Neural cell (in vitro differentiated cells): ENCODE data around the gene TELO2. TPM values are rescaled to one million over a fixed set of nuclear protein-coding genes. Genes with fewer than 3 reads are reported as not detected.

Experiments used
- H2AFZ ChIP-seq: fragments of 200-600, 300-800 bp; sonication (generic), shearing (Covaris generic); 2 replicates; pipeline ENCODE4 v1.6.0; 2014; ENCODE audit warnings: low read depth, mild to moderate bottlenecking, antibody characterized with exemption, low read length, moderate library complexity
- H3F3A ChIP-seq: fragments of 200-600 bp; shearing (Covaris generic); 2 replicates; pipeline ENCODE4 v1.6.1; 2016; ENCODE audit warnings: mild to moderate bottlenecking, moderate library complexity, mixed read lengths, antibody characterized with exemption, low read length; ENCODE audit not compliant: insufficient read depth, poor library complexity, severe bottlenecking
- H3K27ac ChIP-seq: fragments of 200-600, 300-800 bp; sonication (generic), shearing (Covaris generic); 2 replicates; pipeline ENCODE4 v1.5.1; 2014; ENCODE audit warnings: mild to moderate bottlenecking, low read length, moderate library complexity
- H3K27me3 ChIP-seq: fragments of 300-800, 200-600 bp; sonication (generic), shearing (Covaris generic); 2 replicates; pipeline ENCODE4 v1.6.0; 2014; ENCODE audit warnings: mild to moderate bottlenecking, low read depth, low read length, moderate library complexity; ENCODE audit not compliant: insufficient read depth
- H3K36me3 ChIP-seq: fragments of 300-800, 200-600 bp; sonication (generic), shearing (Covaris generic); 2 replicates; pipeline ENCODE4 v1.5.1; 2014; ENCODE audit warnings: mild to moderate bottlenecking, antibody characterized with exemption, low read length, moderate library complexity; ENCODE audit not compliant: insufficient read depth
- H3K4me2 ChIP-seq: fragments of 300-800, 200-600 bp; sonication (generic), shearing (Covaris generic); 2 replicates; pipeline ENCODE4 v1.6.0; 2014; ENCODE audit warnings: mild to moderate bottlenecking, low read length
- H3K4me3 ChIP-seq: fragments of 300-800, 200-600 bp; sonication (generic), shearing (Covaris generic); 2 replicates; pipeline ENCODE4 v1.5.1; 2014; ENCODE audit warnings: mild to moderate bottlenecking, low read length, moderate library complexity
- H3K79me2 ChIP-seq: fragments of 200-600 bp; shearing (Covaris generic); replicated peaks from 2 replicates; pipeline ENCODE4 v1.6.0; 2014; ENCODE audit warnings: mild to moderate bottlenecking, low read length, moderate library complexity; ENCODE audit not compliant: insufficient read depth
- H3K9ac ChIP-seq: fragments of 300-800, 200-600 bp; sonication (generic), shearing (Covaris generic); 2 replicates; pipeline ENCODE4 v1.6.1; 2016; ENCODE audit warnings: mild to moderate bottlenecking, low read length, mixed read lengths
- H3K9me2 ChIP-seq: fragments of 200-600 bp; shearing (Covaris generic); 2 replicates; pipeline ENCODE4 v1.6.1; 2016; ENCODE audit warnings: mild to moderate bottlenecking, low read length, mixed read lengths; ENCODE audit not compliant: insufficient read depth
- H3K9me3 ChIP-seq: fragments of 200-600, 300-800 bp; sonication (generic), shearing (Covaris generic); 2 replicates; pipeline ENCODE4 v1.6.1; 2016; ENCODE audit warnings: mild to moderate bottlenecking, mixed run types, low read length, moderate library complexity, mixed read lengths
- H4K20me1 ChIP-seq: fragments of 200-600 bp; shearing (Covaris generic); 2 replicates; pipeline ENCODE4 v1.6.1; 2016; ENCODE audit warnings: mild to moderate bottlenecking, mixed run types; ENCODE audit not compliant: insufficient read depth
- EP300 ChIP-seq: fragments of 450-650 bp; conservative IDR thresholded peaks from 2 replicates; pipeline ENCODE4 v1.6.1; 2014; ENCODE audit warnings: antibody characterized with exemption, mild to moderate bottlenecking, moderate library complexity; ENCODE audit not compliant: poor library complexity, severe bottlenecking
- EZH2 ChIP-seq: fragments of 200-600, 300-800 bp; shearing (Covaris generic), sonication (generic); IDR thresholded peaks from 2 replicates; pipeline ENCODE4 v1.6.1; 2014; ENCODE audit warnings: antibody characterized with exemption, low read length, borderline replicate concordance, mild to moderate bottlenecking; ENCODE audit not compliant: insufficient read depth, poor library complexity, severe bottlenecking
- MXI1 ChIP-seq: fragments of 450-650 bp; conservative IDR thresholded peaks from 2 replicates; pipeline ENCODE4 v1.6.1; 2014; ENCODE audit warnings: antibody characterized with exemption, mild to moderate bottlenecking; ENCODE audit not compliant: poor library complexity, severe bottlenecking
- POLR2AphosphoS5 ChIP-seq: IDR thresholded peaks from 2 replicates; pipeline ENCODE4 v1.6.1; 2012
- RAD21 ChIP-seq: fragments of 450-650 bp; conservative IDR thresholded peaks from 2 replicates; pipeline ENCODE4 v1.6.1; 2014; ENCODE audit warnings: antibody characterized with exemption, mild to moderate bottlenecking, moderate library complexity
- SMC3 ChIP-seq: fragments of 450-650 bp; conservative IDR thresholded peaks from 2 replicates; pipeline ENCODE4 v1.6.1; 2014; ENCODE audit warnings: antibody characterized with exemption, mild to moderate bottlenecking, moderate library complexity; ENCODE audit not compliant: poor library complexity
- TAF1 ChIP-seq: IDR thresholded peaks from 2 replicates; pipeline ENCODE4 v1.6.1; 2012; ENCODE audit warnings: low read depth
- polyA plus RNA-seq: library from polyadenylated mRNA; depleted of rRNA; stranded (reverse); fragments of >200 nt; gene quantifications from 2 replicates; pipeline ENCODE4 v1.2.3, GENCODE V29; 2014
- TF ChIP-seq, protein P1 (sequence below): IDR thresholded peaks from 2 replicates; pipeline ENCODE4 v1.6.1; 2012; ENCODE audit warnings: borderline replicate concordance
- TF ChIP-seq, protein P2 (sequence below): fragments of 450-650 bp; IDR thresholded peaks from 2 replicates; pipeline ENCODE4 v1.5.1; 2014; ENCODE audit warnings: antibody characterized with exemption, mild to moderate bottlenecking, moderate library complexity; ENCODE audit not compliant: poor library complexity, severe bottlenecking

TELO2 gene
- polyA plus RNA-seq, 1 donor from 2014 or later = 50.4 TPM

DNA sequence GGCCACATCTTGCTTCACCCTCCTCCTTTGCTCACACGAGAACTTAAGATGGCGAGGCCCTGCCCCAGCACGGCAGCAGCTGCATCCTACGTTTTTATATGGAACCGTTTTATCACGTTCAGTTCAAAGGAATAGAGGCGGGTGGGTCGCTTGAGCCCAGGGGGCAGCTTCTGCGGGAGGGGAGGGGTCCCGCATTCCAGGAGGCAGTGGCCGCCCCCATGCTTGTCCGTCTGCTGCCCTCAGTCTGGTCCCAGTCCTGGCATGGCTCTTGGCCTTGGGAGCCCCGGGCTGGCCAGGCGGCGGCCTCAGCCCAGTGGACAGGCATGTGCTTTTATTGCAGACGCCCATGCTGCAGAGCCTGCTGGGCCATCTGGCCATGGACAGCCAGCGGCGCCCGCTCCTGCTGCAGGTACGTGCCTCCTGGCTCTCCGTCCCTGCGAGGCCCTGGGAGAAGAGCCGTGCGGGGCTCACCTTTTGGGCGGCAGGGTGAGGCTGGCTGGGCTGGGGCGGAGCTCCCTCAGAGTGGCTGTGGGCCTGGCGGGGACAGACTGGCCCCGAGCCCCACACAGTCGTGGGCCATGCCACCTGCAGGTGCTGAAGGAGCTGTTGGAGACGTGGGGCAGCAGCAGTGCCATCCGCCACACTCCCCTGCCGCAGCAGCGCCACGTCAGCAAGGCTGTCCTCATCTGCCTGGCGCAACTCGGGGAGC lies 6.8 kb downstream of the TELO2 start:
- no peaks in the 10 kb centered on the region for H3K36me3 ChIP-seq

GRCh38 chr16:1500465-1501150 lies 7.4 kb downstream of the TELO2 start:
- no peaks in the 10 kb centered on the region for H3K9me3 ChIP-seq
- H3K79me2 ChIP-seq = no peaks in the 10 kb centered on the region
- H3K27me3 ChIP-seq = no peaks in the 10 kb centered on the region
- no peaks in the 10 kb centered on the region for H3F3A ChIP-seq
- H3K27ac ChIP-seq = no peak overlapping the region
- H3K9me2 ChIP-seq = no peaks in the 10 kb centered on the region
- H3K4me2 ChIP-seq = no peak overlapping the region
- H3K4me3 ChIP-seq = no peak overlapping the region
- no peaks in the 10 kb centered on the region for H4K20me1 ChIP-seq
- H3K36me3 ChIP-seq = no peaks in the 10 kb centered on the region
- TF ChIP-seq, protein P1, sequence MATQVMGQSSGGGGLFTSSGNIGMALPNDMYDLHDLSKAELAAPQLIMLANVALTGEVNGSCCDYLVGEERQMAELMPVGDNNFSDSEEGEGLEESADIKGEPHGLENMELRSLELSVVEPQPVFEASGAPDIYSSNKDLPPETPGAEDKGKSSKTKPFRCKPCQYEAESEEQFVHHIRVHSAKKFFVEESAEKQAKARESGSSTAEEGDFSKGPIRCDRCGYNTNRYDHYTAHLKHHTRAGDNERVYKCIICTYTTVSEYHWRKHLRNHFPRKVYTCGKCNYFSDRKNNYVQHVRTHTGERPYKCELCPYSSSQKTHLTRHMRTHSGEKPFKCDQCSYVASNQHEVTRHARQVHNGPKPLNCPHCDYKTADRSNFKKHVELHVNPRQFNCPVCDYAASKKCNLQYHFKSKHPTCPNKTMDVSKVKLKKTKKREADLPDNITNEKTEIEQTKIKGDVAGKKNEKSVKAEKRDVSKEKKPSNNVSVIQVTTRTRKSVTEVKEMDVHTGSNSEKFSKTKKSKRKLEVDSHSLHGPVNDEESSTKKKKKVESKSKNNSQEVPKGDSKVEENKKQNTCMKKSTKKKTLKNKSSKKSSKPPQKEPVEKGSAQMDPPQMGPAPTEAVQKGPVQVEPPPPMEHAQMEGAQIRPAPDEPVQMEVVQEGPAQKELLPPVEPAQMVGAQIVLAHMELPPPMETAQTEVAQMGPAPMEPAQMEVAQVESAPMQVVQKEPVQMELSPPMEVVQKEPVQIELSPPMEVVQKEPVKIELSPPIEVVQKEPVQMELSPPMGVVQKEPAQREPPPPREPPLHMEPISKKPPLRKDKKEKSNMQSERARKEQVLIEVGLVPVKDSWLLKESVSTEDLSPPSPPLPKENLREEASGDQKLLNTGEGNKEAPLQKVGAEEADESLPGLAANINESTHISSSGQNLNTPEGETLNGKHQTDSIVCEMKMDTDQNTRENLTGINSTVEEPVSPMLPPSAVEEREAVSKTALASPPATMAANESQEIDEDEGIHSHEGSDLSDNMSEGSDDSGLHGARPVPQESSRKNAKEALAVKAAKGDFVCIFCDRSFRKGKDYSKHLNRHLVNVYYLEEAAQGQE = no peak
- TF ChIP-seq TAF1 (no peak), EZH2 (no peak), EP300 (no peak), MXI1 (no peak)
- H2AFZ ChIP-seq = no peak overlapping the region
- no peak overlapping the region for H3K9ac ChIP-seq

More for the DNA sequence above, 6.8 kb downstream of the TELO2 start:
- H4K20me1 ChIP-seq = no peaks in the 10 kb centered on the region
- H2AFZ ChIP-seq = no peak overlapping the region
- TF ChIP-seq, protein P1 = no peak
- TF ChIP-seq MXI1 (no peak), EZH2 (no peak), TAF1 (no peak), SMC3 (no peak), RAD21 (no peak), POLR2AphosphoS5 (no peak)
- TF ChIP-seq, protein P2, sequence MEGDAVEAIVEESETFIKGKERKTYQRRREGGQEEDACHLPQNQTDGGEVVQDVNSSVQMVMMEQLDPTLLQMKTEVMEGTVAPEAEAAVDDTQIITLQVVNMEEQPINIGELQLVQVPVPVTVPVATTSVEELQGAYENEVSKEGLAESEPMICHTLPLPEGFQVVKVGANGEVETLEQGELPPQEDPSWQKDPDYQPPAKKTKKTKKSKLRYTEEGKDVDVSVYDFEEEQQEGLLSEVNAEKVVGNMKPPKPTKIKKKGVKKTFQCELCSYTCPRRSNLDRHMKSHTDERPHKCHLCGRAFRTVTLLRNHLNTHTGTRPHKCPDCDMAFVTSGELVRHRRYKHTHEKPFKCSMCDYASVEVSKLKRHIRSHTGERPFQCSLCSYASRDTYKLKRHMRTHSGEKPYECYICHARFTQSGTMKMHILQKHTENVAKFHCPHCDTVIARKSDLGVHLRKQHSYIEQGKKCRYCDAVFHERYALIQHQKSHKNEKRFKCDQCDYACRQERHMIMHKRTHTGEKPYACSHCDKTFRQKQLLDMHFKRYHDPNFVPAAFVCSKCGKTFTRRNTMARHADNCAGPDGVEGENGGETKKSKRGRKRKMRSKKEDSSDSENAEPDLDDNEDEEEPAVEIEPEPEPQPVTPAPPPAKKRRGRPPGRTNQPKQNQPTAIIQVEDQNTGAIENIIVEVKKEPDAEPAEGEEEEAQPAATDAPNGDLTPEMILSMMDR = no peak
- H3K9me2 ChIP-seq = no peaks in the 10 kb centered on the region
- H3F3A ChIP-seq = no peaks in the 10 kb centered on the region
- H3K4me3 ChIP-seq = no peak overlapping the region
- no peaks in the 10 kb centered on the region for H3K9me3 ChIP-seq
- no peak overlapping the region for H3K4me2 ChIP-seq
- H3K27me3 ChIP-seq = no peaks in the 10 kb centered on the region
- H3K79me2 ChIP-seq = no peaks in the 10 kb centered on the region
- no peak overlapping the region for H3K27ac ChIP-seq
- no peak overlapping the region for H3K9ac ChIP-seq
